ENCODE measurements around the gene SF3A1. TPM values are rescaled to one million over a fixed set of nuclear protein-coding genes. Genes with fewer than 3 reads are reported as not detected.

The SF3A1 gene
- polyA plus RNA-seq, 1 donor from 2014 or later: 14.4 TPM

DNA sequence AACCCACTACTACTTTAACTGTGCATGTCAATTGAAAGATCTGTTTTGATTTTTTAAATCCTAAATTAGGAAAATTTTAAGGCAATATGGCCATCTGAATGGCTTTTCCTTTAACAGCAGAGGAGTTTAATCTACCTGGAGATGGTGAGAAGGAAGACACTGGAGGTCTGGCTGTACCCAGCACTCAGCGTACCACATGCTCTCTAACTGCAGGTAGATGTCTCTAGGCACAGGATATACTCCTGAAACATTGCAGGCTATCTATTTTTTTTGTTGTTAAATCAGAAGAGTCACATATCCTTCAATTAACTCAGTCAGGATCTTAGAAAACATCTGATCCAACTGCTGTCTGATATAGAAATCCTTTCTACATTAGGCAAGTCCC lies 50.1 kb downstream of the SF3A1 start:
- Histone ChIP-seq H3K27ac (ENCODE audit: low read length) (no peak overlapping the region), H3K4me2 (ENCODE audit: low read length) (no peak overlapping the region), H3K36me3 (ENCODE audit: insufficient read depth, low read length) (no peaks in the 10 kb centered on the region), H3K4me3 (ENCODE audit: low read length) (no peak overlapping the region), H3K79me2 (replicated peaks; ENCODE audit: insufficient read depth, low read length) (no peaks in the 10 kb centered on the region), H4K20me1 (ENCODE audit: insufficient read depth) (no peaks in the 10 kb centered on the region), H3K9me2 (ENCODE audit: insufficient read depth, low read length) (no peaks in the 10 kb centered on the region), H3K9me3 (ENCODE audit: low read length) (no peaks in the 10 kb centered on the region), H2AFZ (ENCODE audit: low read depth, low read length) (no peak overlapping the region), H3F3A (ENCODE audit: insufficient read depth, low read length, poor library complexity, severe bottlenecking) (no peaks in the 10 kb centered on the region), H3K27me3 (ENCODE audit: insufficient read depth, low read depth, low read length) (no peaks in the 10 kb centered on the region), H3K9ac (ENCODE audit: low read length) (no peak overlapping the region)
- TF ChIP-seq, protein P1, sequence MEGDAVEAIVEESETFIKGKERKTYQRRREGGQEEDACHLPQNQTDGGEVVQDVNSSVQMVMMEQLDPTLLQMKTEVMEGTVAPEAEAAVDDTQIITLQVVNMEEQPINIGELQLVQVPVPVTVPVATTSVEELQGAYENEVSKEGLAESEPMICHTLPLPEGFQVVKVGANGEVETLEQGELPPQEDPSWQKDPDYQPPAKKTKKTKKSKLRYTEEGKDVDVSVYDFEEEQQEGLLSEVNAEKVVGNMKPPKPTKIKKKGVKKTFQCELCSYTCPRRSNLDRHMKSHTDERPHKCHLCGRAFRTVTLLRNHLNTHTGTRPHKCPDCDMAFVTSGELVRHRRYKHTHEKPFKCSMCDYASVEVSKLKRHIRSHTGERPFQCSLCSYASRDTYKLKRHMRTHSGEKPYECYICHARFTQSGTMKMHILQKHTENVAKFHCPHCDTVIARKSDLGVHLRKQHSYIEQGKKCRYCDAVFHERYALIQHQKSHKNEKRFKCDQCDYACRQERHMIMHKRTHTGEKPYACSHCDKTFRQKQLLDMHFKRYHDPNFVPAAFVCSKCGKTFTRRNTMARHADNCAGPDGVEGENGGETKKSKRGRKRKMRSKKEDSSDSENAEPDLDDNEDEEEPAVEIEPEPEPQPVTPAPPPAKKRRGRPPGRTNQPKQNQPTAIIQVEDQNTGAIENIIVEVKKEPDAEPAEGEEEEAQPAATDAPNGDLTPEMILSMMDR (IDR thresholded peaks at IDR 0.05; ENCODE audit: poor library complexity, severe bottlenecking): no peak
- TF ChIP-seq RAD21 (conservative IDR thresholded peaks at IDR 0.05) (no peak), POLR2AphosphoS5 (IDR thresholded peaks at IDR 0.05) (no peak), TAF1 (IDR thresholded peaks at IDR 0.05; ENCODE audit: low read depth) (no peak), EZH2 (IDR thresholded peaks at IDR 0.05; ENCODE audit: borderline replicate concordance, insufficient read depth, low read length, poor library complexity, severe bottlenecking) (no peak), SMC3 (conservative IDR thresholded peaks at IDR 0.05; ENCODE audit: poor library complexity) (no peak), EP300 (conservative IDR thresholded peaks at IDR 0.05; ENCODE audit: poor library complexity, severe bottlenecking) (no peak), MXI1 (conservative IDR thresholded peaks at IDR 0.05; ENCODE audit: poor library complexity, severe bottlenecking) (no peak)
- TF ChIP-seq, protein P2, sequence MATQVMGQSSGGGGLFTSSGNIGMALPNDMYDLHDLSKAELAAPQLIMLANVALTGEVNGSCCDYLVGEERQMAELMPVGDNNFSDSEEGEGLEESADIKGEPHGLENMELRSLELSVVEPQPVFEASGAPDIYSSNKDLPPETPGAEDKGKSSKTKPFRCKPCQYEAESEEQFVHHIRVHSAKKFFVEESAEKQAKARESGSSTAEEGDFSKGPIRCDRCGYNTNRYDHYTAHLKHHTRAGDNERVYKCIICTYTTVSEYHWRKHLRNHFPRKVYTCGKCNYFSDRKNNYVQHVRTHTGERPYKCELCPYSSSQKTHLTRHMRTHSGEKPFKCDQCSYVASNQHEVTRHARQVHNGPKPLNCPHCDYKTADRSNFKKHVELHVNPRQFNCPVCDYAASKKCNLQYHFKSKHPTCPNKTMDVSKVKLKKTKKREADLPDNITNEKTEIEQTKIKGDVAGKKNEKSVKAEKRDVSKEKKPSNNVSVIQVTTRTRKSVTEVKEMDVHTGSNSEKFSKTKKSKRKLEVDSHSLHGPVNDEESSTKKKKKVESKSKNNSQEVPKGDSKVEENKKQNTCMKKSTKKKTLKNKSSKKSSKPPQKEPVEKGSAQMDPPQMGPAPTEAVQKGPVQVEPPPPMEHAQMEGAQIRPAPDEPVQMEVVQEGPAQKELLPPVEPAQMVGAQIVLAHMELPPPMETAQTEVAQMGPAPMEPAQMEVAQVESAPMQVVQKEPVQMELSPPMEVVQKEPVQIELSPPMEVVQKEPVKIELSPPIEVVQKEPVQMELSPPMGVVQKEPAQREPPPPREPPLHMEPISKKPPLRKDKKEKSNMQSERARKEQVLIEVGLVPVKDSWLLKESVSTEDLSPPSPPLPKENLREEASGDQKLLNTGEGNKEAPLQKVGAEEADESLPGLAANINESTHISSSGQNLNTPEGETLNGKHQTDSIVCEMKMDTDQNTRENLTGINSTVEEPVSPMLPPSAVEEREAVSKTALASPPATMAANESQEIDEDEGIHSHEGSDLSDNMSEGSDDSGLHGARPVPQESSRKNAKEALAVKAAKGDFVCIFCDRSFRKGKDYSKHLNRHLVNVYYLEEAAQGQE (IDR thresholded peaks at IDR 0.05; ENCODE audit: borderline replicate concordance): no peak

DNA sequence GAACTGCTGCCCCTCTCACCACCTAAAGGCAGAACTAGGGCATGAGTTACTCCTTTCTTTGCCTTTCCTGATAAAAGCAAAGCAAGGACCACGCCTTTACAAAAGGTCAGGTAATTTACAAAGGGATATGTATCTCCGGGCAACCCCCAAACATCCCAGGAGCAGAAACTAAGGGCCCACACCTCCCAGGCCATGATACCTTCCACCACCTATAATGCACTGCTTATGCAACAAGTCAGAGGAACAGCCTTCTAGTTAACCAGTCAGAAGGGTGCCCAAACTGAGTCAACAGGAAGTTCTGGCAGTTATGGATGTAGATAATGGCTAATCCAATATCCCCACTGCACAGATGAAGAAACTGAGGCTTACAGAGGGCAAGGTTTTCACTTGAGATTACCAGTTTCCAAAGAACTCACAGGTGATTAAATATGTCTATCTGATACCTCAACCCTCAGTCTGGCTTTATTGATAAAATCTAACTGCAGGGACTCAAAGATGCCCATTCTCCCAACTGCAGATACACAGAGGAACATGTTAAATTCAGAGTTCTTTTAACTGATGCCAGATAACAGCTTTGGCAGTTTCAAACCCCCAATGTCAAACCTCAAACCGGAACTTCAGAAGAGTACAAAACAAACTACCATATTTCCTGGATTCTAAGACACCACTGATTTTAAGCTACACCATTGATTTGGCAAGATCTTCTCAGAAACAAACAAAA lies 50.6 kb downstream of the SF3A1 start:
- H3K36me3 ChIP-seq (ENCODE audit: insufficient read depth, low read length): no peaks in the 10 kb centered on the region
- H4K20me1 ChIP-seq (ENCODE audit: insufficient read depth): no peaks in the 10 kb centered on the region
- no peaks in the 10 kb centered on the region for H3K9me2 ChIP-seq (ENCODE audit: insufficient read depth, low read length)
- H3K9me3 ChIP-seq (ENCODE audit: low read length): no peaks in the 10 kb centered on the region
- H3K9ac ChIP-seq (ENCODE audit: low read length): no peak overlapping the region
- H3K27me3 ChIP-seq (ENCODE audit: insufficient read depth, low read depth, low read length): no peaks in the 10 kb centered on the region
- H3K79me2 ChIP-seq (replicated peaks; ENCODE audit: insufficient read depth, low read length): no peaks in the 10 kb centered on the region
- no peak overlapping the region for H3K27ac ChIP-seq (ENCODE audit: low read length)
- H3K4me3 ChIP-seq (ENCODE audit: low read length): no peak overlapping the region
- H3K4me2 ChIP-seq (ENCODE audit: low read length): no peak overlapping the region
- no peak overlapping the region for H2AFZ ChIP-seq (ENCODE audit: low read depth, low read length)
- no peaks in the 10 kb centered on the region for H3F3A ChIP-seq (ENCODE audit: insufficient read depth, low read length, poor library complexity, severe bottlenecking)
- TF ChIP-seq SMC3 (conservative IDR thresholded peaks at IDR 0.05; ENCODE audit: poor library complexity) (no peak), RAD21 (conservative IDR thresholded peaks at IDR 0.05) (no peak), MXI1 (conservative IDR thresholded peaks at IDR 0.05; ENCODE audit: poor library complexity, severe bottlenecking) (no peak), TAF1 (IDR thresholded peaks at IDR 0.05; ENCODE audit: low read depth) (no peak), POLR2AphosphoS5 (IDR thresholded peaks at IDR 0.05) (no peak), EZH2 (IDR thresholded peaks at IDR 0.05; ENCODE audit: borderline replicate concordance, insufficient read depth, low read length, poor library complexity, severe bottlenecking) (no peak), EP300 (conservative IDR thresholded peaks at IDR 0.05; ENCODE audit: poor library complexity, severe bottlenecking) (no peak)
- TF ChIP-seq, protein P2 (IDR thresholded peaks at IDR 0.05; ENCODE audit: borderline replicate concordance): no peak
- TF ChIP-seq, protein P1 (IDR thresholded peaks at IDR 0.05; ENCODE audit: poor library complexity, severe bottlenecking): no peak
